GM21390 (cell line): ENCODE results near the gene ANKH.
"Not testable (repeated sequence)": the region's sequence is repeated elsewhere in the genome, so short reads cannot be mapped to it uniquely, and the experiment has no call there.

Experiments used
- ATAC-seq: cut with Tn5 transposase; IDR thresholded peaks from one replicate; pipeline ENCODE4 v1.9.1; 2021; ENCODE audit not compliant: unreplicated experiment

Gene ANKH

GRCh38 chr5:14830210-14831005 is 41.2 kb downstream of the ANKH start:
- ATAC-seq: no peak

- no peak for ATAC-seq
These were observed 42.2 kb downstream of the ANKH start for GRCh38 chr5:14829396-14829795.

DNA sequence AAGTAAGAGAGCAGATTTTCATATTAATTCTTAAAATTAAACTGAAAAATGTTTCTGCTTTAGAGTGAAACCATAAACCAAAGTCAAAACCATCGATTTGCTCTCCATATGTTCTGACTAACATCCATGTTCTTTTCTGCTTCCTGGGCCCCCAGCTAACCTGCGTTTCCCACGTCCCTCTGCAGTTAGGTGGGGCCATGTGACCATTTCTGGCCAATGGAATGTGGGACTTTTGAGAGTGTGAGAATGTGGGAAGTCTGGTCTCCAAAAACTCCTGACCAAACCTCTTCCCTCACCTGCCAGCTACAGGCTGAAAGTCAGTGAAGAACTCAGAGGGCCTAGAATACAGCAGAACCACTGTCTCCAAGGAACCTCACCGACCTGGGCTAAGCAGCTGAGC is 44.9 kb downstream of the ANKH start:
- ATAC-seq: no peak

DNA sequence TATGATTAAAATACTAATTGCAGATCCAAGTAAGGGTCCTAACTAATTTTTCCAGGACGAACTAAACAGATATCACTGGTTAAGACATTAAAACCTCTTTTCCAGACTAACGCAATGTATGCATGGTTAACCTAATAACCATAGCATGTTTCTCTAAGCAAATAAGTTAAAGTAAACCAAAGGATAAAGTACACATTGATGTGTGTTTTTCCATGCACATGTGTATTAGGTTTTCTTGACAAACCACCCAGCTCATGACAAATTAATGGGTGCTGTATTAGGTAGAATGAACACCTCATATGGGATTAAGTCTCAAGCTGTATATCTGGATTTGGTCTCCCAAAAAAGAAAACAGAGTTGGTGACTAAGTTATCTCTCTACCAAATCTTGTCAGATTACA is 45.6 kb downstream of the ANKH start:
- ATAC-seq: no peak

DNA sequence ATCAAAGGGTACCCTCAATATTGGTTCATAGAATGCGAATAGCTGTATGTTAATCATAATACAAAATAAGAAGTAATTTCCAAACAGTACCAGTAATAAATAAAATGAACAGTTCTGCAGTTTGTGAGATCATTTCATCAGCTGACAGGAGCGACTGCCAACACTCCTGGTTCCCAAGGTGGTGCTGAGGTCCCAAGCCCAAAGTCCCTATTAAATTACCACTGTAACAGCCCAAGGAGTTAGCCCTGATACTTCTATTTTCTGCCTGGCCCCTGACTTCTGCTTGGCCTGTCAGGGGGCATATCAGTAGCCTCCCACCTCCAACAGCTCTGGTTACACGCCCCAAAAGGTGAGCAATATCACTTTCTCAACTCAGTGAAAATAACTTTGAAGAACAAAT is 47.1 kb downstream of the ANKH start:
- no peak for ATAC-seq

- no peak for ATAC-seq
These were observed 50.3 kb downstream of the ANKH start for GRCh38 chr5:14821100-14821845.

DNA sequence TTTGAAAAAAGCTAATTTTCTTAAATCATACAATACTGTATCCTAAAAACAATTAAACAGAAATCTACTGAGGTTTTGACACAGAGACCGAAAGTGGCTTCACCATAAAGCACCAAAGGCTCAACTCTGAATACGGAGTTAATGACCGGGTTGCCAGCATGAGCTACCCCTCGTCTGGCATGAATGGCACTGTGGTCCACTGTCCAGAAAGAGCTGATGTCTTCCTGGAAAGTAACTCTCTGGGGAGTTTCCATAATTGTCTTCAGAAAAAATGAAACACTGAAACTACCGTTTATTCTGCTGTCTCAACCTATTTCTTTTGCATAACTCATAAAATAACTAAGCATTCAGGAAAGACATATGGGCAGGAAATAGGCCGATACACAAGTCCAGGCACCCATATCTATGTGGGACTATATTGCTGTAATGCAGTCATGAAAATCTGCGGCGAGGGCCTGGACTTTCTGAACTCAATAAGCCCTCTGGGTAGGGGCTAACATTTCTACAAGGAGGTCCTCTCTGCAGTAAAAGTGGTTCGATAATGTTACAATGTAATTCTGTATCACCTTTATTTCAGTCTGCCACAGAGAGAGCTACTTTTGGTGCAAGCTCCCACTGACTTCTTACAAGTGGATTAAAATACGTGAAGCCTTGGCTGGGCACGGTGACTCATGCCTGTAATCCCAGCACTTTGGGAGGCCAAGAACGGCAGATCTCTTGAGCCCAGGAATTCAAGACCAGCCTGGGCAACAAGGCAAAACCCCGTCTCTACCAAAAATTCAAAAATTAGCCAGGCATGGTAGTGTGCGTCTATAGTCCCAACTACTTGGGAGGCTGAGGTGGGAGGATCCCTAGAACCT is 52.4 kb downstream of the ANKH start:
- ATAC-seq: no peak

- ATAC-seq: not testable (repeated sequence)
These were observed 53.8 kb downstream of the ANKH start for GRCh38 chr5:14817762-14818136.

- no peak for ATAC-seq
These were observed 54.4 kb downstream of the ANKH start for GRCh38 chr5:14816999-14817761.

DNA sequence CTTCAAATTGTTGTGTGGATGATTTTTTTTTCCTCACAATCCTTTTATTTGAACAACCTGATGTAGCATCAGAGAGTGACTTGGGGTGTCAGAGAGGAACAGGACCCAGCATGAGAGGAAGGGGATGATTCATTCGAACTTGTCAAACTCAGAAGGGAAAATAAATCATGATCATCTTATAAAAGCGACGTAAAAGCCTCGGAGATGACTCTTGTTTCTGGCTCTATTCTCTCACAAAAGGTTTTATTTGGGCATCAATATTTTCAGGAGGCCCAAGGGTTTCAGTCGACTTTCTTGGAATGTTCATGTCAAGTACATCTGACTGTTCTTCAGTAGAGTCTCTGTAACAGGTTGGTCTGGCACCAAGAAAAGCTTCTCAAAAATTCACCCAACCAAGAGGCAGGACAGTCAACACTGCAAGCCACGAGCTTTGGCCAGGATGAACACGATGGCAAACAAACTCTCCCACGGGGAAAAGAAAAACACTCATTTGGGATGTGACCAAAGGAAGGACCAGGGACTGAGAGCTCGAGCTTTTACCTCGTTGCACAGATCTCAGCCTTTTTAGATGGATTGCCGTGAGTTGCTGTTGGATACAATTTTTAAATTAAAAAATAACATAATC is 55.1 kb downstream of the ANKH start:
- ATAC-seq: no peak

GRCh38 chr5:14813747-14814146 is 57.8 kb downstream of the ANKH start:
- ATAC-seq: no peak

DNA sequence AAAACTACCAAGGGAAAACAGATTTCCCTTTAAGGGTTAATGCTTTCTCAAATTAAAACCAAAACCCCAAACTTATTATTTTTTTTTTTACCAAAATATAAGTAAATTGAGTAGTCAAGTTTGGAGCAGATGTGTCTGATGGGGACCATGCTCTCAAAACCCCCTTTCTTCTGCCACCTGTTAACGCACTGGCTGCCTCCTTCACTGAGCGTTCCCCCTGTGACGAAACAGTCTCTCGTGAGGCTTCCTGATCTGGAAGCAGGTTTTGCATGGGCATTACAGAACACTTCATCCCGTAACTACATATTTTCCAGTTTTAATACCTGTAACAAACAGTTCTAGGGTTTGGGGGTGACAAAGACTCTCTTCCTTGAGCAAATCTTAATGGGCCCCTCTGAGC is 59.4 kb downstream of the ANKH start:
- no peak for ATAC-seq

- ATAC-seq: no peak
These were observed 60.5 kb downstream of the ANKH start for GRCh38 chr5:14810928-14811572.

DNA sequence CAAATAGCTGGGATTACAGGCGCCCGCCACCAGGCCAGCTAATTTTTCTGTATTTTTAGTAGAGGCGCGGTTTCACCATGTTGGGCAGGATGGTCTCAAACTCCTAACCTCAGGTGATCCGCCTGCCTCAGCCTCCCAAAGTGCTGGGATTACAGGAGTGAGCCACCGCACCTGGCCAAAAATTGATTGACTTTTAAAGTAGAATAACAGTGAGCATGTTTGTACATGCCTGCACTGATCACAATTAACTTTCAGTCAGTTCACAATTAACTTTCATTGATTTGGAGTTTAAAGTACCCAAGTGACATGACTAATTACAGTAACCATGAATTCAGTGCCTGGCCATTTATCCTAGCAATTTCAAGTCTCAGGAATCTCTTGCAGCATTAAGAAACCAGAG is 61.3 kb downstream of the ANKH start:
- ATAC-seq: no peak

GRCh38 chr5:14809369-14810155 is 62.0 kb downstream of the ANKH start:
- ATAC-seq: peak; percentile 97

- ATAC-seq: no peak
These were observed 64.1 kb downstream of the ANKH start for GRCh38 chr5:14807471-14807870.

GRCh38 chr5:14806456-14806855 is 65.1 kb downstream of the ANKH start:
- ATAC-seq: no peak

- ATAC-seq: no peak
These were observed 69.0 kb downstream of the ANKH start for GRCh38 chr5:14802541-14802940.

GRCh38 chr5:14801792-14802191 is 69.8 kb downstream of the ANKH start:
- ATAC-seq: no peak
